Stomach (tissue), 9 donors: ENCODE data around the gene SPATA2. TPM values are rescaled to one million over a fixed set of nuclear protein-coding genes. Genes with fewer than 3 reads are reported as not detected.

ENCODE experiments used
- DNase-seq, 2 donors: peaks; one replicate each; pipeline versions ENCODE4 v3.0.0 to v3.0.0-alpha.2; 2013 to 2019
- H3K27ac ChIP-seq, 5 donors: fragments of 200-600 bp in 4 of 5; sonication (generic) in 4 of 5; one replicate each; pipeline ENCODE4 v1.5.1; 2013 to 2019; ENCODE audit warnings: mild to moderate bottlenecking in 1 of 5, moderate library complexity in 1 of 5
- H3K27me3 ChIP-seq, 3 donors: fragments of 200-600 bp; sonication (generic); one replicate each; pipeline ENCODE4 v1.5.1; 2017 to 2019; ENCODE audit warnings: mixed run types in 1 of 3
- H3K36me3 ChIP-seq, 4 donors: fragments of 200-600 bp; sonication (generic); 1 replicate in 3 of 4; 2 replicates in 1 of 4; pipeline ENCODE4 v1.5.1; 2016 to 2019
- H3K4me1 ChIP-seq, 4 donors: fragments of 200-600 bp; sonication (generic); one replicate each; pipeline ENCODE4 v1.5.1; 2016 to 2019
- H3K4me3 ChIP-seq, 4 donors: fragments of 200-600 bp; sonication (generic) in 3 of 4; one replicate each; pipeline ENCODE4 v1.5.1; 2016 to 2019; ENCODE audit warnings: mild to moderate bottlenecking in 1 of 4
- H3K9me3 ChIP-seq, 4 donors: fragments of 200-600 bp; sonication (generic); one replicate each; pipeline ENCODE4 v1.5.1; 2016 to 2019
- CTCF ChIP-seq, 7 experiments: fragments of 450-650 bp in 4 of 7; fragments of 200-600 bp in 3 of 7; sonication (generic) in 3 of 7; IDR thresholded peaks; one replicate each; pipeline ENCODE4 v1.5.1; 2016 to 2019; ENCODE audit warnings: antibody characterized with exemption in 7 of 7, control low read depth in 2 of 7, mild to moderate bottlenecking in 1 of 7
- EP300 ChIP-seq: sonication (generic); formaldehyde crosslinking; IDR thresholded peaks from one replicate; pipeline ENCODE4 v1.6.1; 2017; ENCODE audit warnings: antibody characterized with exemption
- POLR2A ChIP-seq, 4 donors: fragments of 450-650 bp; IDR thresholded peaks; one replicate each; pipeline ENCODE4 v1.6.1; 2016; ENCODE audit warnings: antibody characterized with exemption in 4 of 4, control low read depth in 2 of 4, mild to moderate bottlenecking in 1 of 4, moderate library complexity in 1 of 4
- POLR2AphosphoS5 ChIP-seq, 3 donors: sonication (generic); formaldehyde crosslinking; IDR thresholded peaks; one replicate each; pipeline ENCODE4 v1.6.1; 2016; ENCODE audit warnings: antibody characterized with exemption in 3 of 3
- WGBS, 5 donors: extraction: QIAGEN DNeasy Blood & Tissue Kit in 3 of 5; methylation state at CpG; one replicate each; pipeline versions ENCODE4 v1.1.5 to v1.1.7; 2013 to 2018; 5-methylcytosine and 5-hydroxymethylcytosine counted together
- intact Hi-C: fragments of 100-400 bp; cut with DNase I; formaldehyde crosslinking; loops from one replicate; pipeline ENCODE4 v1.15.1; 2023; ENCODE audit warnings: low total_unique reads
- polyA plus RNA-seq, 3 donors: library from polyadenylated mRNA; stranded (reverse); fragments of 200-250 nt; gene quantifications; one replicate each; pipeline ENCODE4 v1.2.3, GENCODE V29; 2013
- total RNA-seq, 5 donors: library from RNA; depleted of rRNA; stranded (reverse); fragments of >200 nt; gene quantifications; one replicate each; pipeline versions ENCODE4 v1.1.0 to v1.2.3, GENCODE V29; 2014 to 2016
- donor health status: healthy with polysubstance abuse.
- donor health status: Bipolar disorder and iron deficiency.
- donor health status: healthy.

Gene SPATA2
- total and polyA plus RNA-seq, 8 donors = 2.6 to 14.3 (median 6.4) TPM

GRCh38 chr20:49925901-49926454, 10.6 kb upstream of the SPATA2 start:
- Histone ChIP-seq H3K36me3 (no peaks in the 10 kb centered on the region), H3K4me1 (peaks cover 4 to 14% (median 11%) of the 10 kb centered on the region in 4 donors), H3K27ac (no peak overlapping the region), H3K9me3 (no peaks in the 10 kb centered on the region), H3K27me3 (no peaks in the 10 kb centered on the region), H3K4me3 (no peak overlapping the region)
- intact Hi-C loops = no loop called here
- no peak for DNase-seq
- 65 to 79% (median 73%) methylated on average over 2 of the region's 2 CpGs for WGBS, 5 donors
- TF ChIP-seq POLR2AphosphoS5 (IDR thresholded peaks at IDR 0.05) = no peak
- TF ChIP-seq POLR2A (IDR thresholded peaks at IDR 0.05) = no peak

- DNase-seq = no peak
- H3K27me3 ChIP-seq = no peaks in the 10 kb centered on the region
- no peak overlapping the region for H3K27ac ChIP-seq
- H3K4me1 ChIP-seq = peaks cover 4 to 12% (median 11%) of the 10 kb centered on the region in 4 donors
- intact Hi-C loops = no loop called here
- no peak for TF ChIP-seq POLR2A (IDR thresholded peaks at IDR 0.05)
- TF ChIP-seq EP300 = no peak
- H3K9me3 ChIP-seq = no peaks in the 10 kb centered on the region
- H3K4me3 ChIP-seq = no peak overlapping the region
- WGBS, 5 donors = 52 to 77% (median 72%) methylated on average over 4 of the region's 4 CpGs
- no peaks in the 10 kb centered on the region for H3K36me3 ChIP-seq
These were observed 8.9 kb upstream of the SPATA2 start for GRCh38 chr20:49924247-49924646.

GRCh38 chr20:49919461-49919860, 4.1 kb upstream of the SPATA2 start:
- TF ChIP-seq EP300 (no peak), POLR2A (IDR thresholded peaks at IDR 0.05) (no peak), POLR2AphosphoS5 (IDR thresholded peaks at IDR 0.05) (no peak)
- no peaks in the 10 kb centered on the region for H3K36me3 ChIP-seq
- WGBS, 5 donors = 79 to 92% (median 87%) methylated on average over 2 of the region's 2 CpGs
- H3K4me3 ChIP-seq = no peak overlapping the region
- no peak overlapping the region for H3K27ac ChIP-seq
- H3K27me3 ChIP-seq = no peaks in the 10 kb centered on the region
- intact Hi-C loops = no loop called here
- no peak for DNase-seq
- H3K4me1 ChIP-seq = peaks cover 3 to 23% (median 15%) of the 10 kb centered on the region in 4 donors
- H3K9me3 ChIP-seq = no peaks in the 10 kb centered on the region

GRCh38 chr20:49919009-49919408, 3.7 kb upstream of the SPATA2 start:
- TF ChIP-seq EP300 = no peak
- no peak for TF ChIP-seq POLR2A (IDR thresholded peaks at IDR 0.05)
- TF ChIP-seq POLR2AphosphoS5 (IDR thresholded peaks at IDR 0.05) = no peak
- TF ChIP-seq CTCF (IDR thresholded peaks at IDR 0.05) = no peak
- intact Hi-C loops = no loop called here
- Histone ChIP-seq H3K9me3 (no peaks in the 10 kb centered on the region), H3K4me3 (no peak overlapping the region), H3K36me3 (no peaks in the 10 kb centered on the region), H3K27me3 (no peaks in the 10 kb centered on the region), H3K4me1 (peaks cover 8 to 27% (median 19%) of the 10 kb centered on the region in 4 donors), H3K27ac (no peak overlapping the region)
- DNase-seq = no peak
- WGBS, 5 donors = 68 to 81% (median 71%) methylated on average over 7 of the region's 7 CpGs

GRCh38 chr20:49918446-49918845, 3.1 kb upstream of the SPATA2 start:
- intact Hi-C loops = no loop called here
- Histone ChIP-seq H3K4me3 (no peak overlapping the region), H3K27me3 (no peaks in the 10 kb centered on the region), H3K9me3 (no peaks in the 10 kb centered on the region), H3K27ac (no peak overlapping the region), H3K36me3 (no peaks in the 10 kb centered on the region), H3K4me1 (peaks cover 14 to 33% (median 25%) of the 10 kb centered on the region in 4 donors)
- no peak for TF ChIP-seq CTCF (IDR thresholded peaks at IDR 0.05)
- TF ChIP-seq POLR2AphosphoS5 (IDR thresholded peaks at IDR 0.05) = no peak
- no peak for TF ChIP-seq EP300
- no peak for TF ChIP-seq POLR2A (IDR thresholded peaks at IDR 0.05)
- 94 to 99% (median 95%) methylated on average over 3 of the region's 3 CpGs for WGBS, 5 donors
- no peak for DNase-seq
